Activated CD4-positive, alpha-beta T cell treated with anti-CD3 and anti-CD28 coated beads for 24 hours (primary cell): ENCODE measurements around the gene TENT5C.
"Not testable (repeated sequence)": the region's sequence is repeated elsewhere in the genome, so short reads cannot be mapped to it uniquely, and the experiment has no call there.

Experiments used
- DNase-seq, 2 donors: peaks; one replicate each; pipeline ENCODE4 v3.0.0-alpha.2; 2020; ENCODE audit warnings: low read depth in 2 of 2

TENT5C gene

DNA sequence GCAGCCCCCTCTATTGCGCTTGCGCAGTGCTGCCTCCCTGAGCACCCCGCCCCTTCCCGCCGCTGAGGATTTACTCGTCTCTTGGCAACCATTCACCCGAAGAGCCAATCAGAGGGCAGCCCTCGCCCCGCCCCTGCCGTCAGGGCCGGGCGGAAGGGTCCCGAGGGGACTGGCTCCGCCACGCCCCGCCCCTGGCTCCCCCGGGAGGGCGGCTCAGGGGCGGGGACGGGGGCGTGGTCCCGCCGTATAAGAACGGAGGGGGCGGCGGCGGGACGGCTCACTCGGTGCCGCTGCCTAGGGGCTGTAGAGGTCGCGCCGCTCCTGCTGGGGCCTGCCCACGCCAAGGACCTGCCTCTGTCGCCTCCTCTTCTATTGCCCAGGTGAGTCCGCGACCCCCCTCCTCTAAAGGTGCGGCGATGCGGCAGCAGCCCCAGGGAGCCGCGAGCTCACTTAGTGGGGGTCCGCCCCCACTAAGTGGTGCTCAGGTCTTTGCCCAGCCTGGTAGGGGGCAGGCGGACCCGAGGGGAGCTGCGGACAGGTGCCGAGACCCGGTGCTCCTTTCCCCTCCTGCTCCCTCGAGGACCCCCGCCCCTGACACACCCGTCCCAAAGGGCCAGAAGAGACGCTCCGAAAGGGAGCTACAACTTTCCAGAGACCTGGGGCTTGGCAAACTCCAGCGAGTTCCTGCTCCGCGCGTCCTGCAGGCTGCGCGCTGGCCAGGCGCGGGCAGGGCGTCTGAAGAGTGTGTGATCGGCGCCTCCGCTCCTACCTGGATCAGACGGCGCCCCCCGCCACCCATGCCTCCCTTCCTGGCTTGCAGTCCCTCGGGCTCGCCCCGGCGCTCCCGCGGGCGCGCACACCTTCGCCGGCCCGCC lies at the start of gene TENT5C:
Gene TENT5C (plus strand): TSS at position 275 of the 875 bp plus-strand sequence. CDS start 16,821 bp downstream, outside the sequence.
- peak; percentile 94 to 98 for DNase-seq

GRCh38 chr1:117556341-117556740 lies 49.5 kb upstream of the TENT5C start:
- no peak for DNase-seq

DNA sequence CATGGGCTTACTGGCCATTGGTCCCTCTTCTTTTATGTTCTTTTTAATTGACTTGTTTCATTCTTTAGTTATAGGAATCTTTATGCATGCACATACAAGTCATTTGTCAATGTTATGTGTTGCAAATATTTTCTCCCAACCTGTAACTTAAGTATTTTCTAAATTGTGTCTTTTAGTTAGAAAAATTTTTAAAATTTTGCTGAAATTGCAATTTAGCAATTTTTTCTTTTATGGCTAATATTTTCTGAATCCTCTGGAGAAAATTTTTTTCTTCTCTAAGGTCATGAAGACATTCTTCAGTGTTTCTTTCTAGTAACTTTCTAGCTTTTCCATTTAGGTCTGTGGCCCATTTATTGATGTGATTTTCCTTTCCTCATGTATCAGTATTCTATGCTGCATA lies 48.9 kb upstream of the TENT5C start:
- DNase-seq = no peak

DNA sequence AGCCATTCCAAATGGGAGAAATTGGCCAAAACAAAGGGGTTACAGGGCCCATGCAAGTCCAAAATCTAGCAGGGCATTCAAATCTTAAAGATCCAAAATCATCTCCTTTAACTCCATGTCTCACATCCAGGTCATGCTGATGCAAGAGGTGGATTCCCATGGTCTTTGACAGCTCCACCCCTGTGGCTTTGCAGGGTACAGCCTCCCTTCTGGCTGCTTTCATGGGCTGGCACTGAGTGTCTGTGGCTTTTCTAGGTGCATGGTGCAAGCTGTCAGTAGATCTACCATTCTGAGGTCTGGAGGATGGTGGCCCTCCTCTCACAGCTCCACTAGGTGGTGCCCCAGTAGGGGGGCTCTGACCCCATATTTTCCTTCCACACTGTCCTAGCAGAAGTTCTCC lies 47.4 kb upstream of the TENT5C start:
- not testable (repeated sequence) for DNase-seq

GRCh38 chr1:117559139-117559538 lies 46.7 kb upstream of the TENT5C start:
- DNase-seq = no peak

DNA sequence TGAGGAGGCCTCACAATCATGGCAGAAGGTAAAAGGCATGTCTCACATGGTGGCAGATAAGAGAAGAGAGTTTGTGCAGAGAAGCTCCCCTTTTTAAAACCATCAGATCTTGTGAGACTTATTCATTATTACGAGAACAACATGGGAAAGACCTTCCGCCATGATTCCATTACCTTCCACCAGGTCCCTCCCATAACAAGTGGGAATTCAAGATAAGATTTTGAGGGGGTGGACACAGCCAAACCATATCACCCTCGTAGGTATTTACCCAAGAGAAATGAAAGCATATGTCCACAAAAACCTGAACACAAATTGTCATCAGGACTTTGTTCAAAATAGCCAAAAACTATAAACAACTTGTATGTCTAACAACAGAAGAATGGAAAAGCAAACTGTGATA lies 45.9 kb upstream of the TENT5C start:
- DNase-seq = no peak

DNA sequence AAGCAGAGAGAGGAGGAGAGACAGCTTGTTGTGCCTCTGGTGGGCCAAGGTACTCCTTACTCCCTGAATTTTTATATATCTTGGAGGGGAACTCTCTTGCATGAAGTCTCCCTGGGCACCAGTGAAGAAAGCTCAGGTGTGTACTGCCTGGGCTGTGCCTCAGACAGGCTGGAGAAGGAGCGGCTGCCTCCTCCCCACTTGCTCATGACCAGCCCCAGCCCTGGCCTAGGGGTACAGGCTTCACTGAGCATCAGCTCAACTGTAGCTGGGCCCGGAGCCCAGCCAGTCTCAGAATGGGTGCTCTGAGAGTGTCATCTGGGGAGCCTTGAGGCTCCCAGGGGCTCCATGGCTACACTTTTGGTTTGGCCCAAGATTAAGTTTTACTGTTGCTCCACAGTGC lies 44.8 kb upstream of the TENT5C start:
- DNase-seq = no peak

- no peak for DNase-seq
Measured at GRCh38 chr1:117561551-117561950, 44.3 kb upstream of the TENT5C start.

DNA sequence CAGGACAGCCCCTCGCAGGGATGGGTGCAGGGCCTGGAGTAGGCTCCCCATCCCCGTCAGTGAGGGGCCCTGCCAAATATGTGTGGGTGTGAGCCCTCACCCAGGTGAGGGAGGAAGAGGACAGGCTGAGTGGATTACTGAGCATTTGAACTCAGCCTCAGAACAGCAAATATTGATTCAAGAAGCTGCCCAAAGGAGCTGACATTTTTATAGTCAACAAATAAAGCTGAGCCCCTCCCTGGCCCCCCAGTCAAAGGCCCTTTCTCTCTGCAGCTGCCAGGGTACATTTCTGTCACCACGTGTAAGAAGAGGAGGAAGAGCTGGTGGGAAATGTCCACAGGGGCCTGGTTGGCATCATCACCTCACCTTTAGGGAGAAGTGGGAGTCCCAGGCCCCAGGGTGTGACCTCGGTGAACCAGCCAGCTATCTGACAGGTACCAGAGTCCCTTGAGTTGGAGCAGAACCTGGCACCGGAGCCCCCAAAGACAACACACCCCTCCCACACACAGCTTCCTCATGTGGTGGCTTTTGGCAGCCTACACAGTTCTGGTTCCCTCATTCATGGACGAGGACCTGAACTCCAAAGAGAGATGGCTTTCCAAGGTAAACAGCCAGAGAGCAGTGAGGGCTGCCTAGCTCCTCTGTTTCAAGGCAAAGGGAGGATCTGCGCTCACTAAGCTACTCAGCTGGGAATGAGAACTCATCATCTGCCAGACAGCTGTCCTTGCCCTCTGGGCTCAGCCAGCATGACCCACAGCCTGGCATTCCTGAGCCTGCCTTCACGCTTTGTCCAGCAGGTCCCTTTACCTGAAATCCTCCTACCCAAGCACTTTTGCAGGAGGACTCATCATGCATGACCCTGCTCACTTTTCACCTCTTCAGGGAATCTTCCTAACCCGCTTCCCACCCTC lies 43.0 kb upstream of the TENT5C start:
- DNase-seq = no peak

DNA sequence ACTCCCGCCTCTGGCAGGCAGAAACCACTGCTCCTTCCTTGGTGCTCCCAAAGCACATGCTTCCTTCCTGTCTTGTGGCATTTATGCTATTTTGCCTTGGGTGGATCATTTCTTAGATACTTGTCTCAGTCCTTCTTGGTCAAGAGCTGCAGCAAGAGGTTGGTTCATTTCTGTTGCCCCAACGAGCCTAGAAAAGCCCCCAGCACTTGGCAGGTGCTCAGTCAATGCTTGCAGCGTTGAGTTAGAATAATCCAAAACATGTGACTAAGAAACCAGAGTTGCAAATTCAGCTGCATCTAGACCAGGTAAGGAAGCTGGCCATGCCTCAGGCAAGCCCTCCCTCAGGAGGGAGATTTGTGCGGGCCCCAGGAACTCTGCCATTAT lies 42.4 kb upstream of the TENT5C start:
- DNase-seq = no peak

DNA sequence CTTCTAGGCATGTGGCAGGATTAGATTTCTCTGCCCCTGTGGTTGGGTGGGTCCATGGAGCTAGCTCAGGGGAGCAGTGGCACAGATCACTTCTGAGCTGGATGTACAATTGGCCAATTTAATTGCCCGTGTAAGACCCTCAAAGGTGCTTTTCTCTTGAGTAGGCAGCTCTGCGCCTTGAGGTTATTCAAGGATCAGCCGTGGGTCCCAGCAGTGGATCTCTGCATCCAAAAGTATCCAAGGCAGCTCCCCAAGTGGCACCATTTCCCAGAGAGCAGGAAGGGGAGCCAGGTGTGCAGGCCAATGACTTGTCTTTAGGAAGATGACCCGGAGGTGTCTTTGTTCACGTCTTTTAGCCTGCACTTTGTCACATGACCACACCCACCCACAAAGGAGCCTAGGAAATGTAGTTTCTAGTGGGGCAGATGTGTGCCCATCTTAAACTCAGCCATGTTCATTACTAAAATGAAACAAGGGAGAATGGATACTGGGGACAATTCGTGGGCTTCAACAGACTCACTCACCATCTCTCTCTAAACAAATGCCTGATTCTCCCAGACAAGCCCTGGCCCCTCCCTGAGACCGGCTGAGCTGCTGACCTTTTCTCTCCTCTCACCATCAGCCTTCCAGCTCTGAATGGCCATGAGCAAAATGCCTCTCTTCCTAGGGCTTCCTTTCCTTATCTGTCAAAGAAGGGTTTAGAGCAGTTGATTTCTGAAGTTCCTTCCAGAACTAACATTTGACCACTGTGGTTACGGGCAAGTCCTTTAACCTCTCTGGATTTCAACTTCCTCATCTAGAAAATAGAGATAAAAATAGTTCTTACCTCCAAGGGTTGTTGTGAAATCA lies 41.4 kb upstream of the TENT5C start:
- DNase-seq = no peak

DNA sequence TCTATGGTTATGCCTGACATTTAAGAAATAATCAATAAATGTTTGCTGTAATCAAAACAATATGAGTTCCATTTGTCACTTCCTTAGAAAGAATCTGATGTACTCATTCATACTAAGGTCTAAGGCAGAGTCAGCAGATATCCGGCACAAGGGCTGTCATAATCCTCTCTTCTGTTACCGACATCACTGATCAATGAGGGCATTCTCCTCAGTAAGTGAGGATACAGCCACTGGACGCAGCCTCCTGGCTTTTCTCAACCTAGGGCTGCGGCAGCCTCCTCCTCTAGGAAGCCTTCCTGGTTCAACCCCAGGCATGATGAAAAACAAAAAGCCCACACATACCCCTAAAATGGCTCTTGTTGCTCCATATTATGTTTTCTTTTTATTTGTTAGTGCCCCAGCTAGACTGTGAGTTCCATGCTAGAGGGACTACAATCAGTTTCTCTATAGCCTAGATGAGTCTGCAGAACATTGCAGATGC lies 40.7 kb upstream of the TENT5C start:
- no peak for DNase-seq

DNA sequence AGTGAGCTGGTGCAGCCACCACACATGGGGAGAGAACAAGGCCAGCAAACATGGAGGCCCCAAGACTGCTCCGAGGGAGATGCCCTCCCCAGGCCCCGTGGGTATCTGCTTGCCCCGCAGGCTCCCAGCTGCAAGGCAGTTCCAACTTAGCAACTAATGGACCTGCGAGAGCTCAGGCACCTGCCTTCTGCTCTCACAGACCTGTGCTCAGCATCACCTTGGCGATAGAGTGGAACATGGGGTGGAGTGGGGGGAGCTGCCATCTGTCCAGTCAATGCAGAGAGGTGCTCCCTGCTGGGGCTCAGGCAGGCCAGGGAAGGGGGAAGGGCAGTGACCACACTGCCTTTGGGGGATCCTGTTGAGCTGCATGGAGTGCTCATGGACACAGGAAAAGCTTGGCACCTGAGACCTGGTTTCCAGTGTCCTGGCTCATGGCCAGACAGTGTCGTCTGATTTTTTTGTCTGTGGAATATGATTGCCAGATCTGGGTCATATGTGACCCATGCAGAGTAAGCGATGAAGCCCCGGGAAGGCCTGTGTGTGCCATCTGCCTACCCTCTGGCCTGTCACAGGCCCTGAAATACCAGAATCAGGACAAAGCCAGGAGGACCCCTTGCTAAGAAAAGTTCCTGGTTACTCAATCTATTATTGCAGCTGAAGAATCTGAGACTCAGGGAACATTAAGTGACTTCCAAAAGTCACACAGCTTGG lies 39.9 kb upstream of the TENT5C start:
- no peak for DNase-seq

GRCh38 chr1:117566556-117566955 lies 39.3 kb upstream of the TENT5C start:
- no peak for DNase-seq

DNA sequence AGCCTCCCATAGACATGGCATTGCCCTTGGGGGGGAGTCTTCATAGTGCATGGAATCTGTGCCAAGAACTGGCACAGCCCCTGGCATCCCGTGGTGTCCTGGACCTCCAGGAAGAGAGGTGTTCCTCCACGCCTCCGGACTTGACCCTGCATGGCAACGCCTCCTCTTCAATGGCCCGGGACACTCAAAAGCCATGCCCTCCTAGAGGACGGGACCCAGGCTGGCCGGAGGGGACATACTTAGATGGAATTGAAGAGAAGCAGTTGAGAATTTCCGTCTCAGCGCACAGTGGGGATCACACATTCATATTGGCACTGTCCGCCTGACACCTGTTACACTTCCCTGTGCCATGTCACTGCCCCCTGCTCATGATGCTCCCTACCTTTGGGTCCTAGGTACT lies 38.4 kb upstream of the TENT5C start:
- DNase-seq = no peak

DNA sequence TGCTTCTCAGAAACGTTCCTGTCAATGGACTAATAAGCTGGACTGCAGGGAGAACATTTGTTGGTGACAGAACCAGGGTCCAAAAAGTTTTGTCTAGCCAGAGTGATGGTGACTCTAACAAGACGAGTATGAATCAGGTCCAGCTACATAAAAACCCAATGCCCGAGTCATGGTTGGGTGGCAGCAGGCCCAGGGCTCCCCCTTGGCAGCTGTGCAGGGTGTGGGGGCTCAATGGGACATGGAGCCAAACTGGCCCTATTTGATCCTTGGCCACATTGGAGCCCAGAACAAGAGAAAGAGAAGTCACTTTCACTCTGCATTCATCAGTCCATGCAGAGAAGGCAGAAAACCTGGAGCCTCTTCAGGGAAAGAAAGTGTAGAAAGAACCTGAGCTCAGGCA lies 37.9 kb upstream of the TENT5C start:
- no peak for DNase-seq

DNA sequence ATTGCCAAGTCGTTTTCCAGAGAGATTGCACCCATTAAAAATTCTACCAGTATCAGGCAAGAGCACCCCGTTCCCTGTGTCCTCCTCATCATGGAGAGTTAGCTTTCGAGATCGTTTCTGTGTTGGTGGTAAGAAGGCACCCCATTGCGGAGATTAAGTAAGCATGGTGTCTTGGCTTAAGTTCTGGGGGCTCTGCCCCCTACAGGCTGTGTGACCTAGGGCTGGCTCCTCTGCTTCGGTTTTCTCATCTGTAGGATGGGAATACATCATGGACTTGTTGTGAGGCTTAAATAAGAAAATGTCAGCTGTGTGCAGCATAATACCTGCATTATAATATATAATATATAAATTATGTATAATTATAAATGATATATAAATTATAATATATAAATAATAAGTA lies 36.8 kb upstream of the TENT5C start:
- no peak for DNase-seq

GRCh38 chr1:117569856-117570255 lies 36.0 kb upstream of the TENT5C start:
- no peak for DNase-seq

DNA sequence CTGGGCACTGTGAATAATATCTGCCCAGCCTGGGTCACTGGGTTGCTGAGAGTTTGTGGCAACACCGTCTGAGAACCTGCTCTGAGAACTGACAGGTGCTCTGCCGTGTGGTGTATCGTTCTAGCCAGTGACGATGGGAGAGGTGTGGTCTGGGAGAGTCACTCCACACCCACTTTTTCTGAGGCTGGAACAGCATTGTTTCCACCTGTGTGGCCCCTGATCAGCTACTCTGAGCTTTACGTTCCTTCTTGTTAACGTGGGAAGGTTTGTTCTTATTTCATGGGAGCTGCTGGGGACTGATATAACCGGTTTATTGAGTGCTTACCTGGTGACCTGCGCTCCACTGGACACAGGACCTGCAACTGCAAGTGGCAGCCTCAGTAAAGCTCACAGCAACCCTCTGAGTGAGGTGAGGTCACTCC lies 34.8 kb upstream of the TENT5C start:
- DNase-seq = no peak

- no peak for DNase-seq
Measured at GRCh38 chr1:117571496-117571895, 34.4 kb upstream of the TENT5C start.

DNA sequence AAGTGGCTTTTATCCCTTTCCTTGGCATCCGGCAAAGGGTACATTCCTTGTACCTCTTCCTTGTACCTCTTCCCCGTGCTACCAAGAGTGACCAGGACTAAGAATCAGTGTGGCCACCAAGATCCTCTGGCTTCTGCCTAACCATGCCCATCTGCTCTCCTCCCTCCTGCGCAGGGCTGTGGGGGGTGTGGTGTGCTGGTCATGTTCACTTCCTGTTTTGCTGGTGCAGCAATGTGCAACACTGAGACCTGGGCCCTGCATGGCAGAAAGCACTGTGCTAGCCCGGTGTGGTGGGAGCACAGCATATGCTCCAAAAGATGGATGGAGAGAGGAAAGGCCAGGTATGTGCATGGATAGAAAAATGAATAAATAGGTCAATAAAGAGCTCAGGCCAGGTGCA lies 33.3 kb upstream of the TENT5C start:
- DNase-seq = no peak
